SIG-M5 treated with dmso at 0.1 percent for 504 hours (cell line): Measurements from ENCODE around the gene NT5DC2.

Source experiments
- DNase-seq: peaks from one replicate; lab custom pipeline; 2025; ENCODE audit not compliant: unreplicated experiment; lab: John Stamatoyannopoulos, UW

NT5DC2 gene

GRCh38 chr3:52533623-52534280 is at the start of gene NT5DC2:
TSS of gene NT5DC2 (minus strand) at chr3:52533857. CDS start at chr3:52533737, 120 bp downstream.
- peak; percentile 56 for DNase-seq

- no peak for DNase-seq
Measured at GRCh38 chr3:52574056-52574965, 40.7 kb upstream of the NT5DC2 start.

DNA sequence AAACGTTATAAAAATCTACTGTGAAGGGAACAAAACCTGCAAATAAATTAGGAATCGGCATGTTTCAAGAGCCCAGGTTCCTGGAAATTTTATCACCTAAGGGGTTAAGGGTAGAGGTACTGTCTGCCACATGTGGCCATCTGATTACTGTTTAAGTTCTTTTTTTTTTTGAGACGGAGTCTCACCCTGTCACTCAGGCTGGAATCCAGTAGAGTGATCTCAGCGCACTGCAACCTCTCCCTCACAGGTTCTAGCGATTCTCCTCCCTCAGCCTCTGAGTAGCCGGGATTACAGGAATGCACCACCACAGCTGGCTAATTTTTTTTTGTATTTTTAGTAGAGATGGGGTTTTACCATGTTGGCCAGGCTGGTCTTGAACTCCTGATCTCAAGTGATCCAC is 38.6 kb upstream of the NT5DC2 start:
- DNase-seq, result no peak

GRCh38 chr3:52570076-52570475 is 36.4 kb upstream of the NT5DC2 start:
- no peak for DNase-seq

GRCh38 chr3:52568069-52568468 is 34.4 kb upstream of the NT5DC2 start:
- DNase-seq, result no peak

DNA sequence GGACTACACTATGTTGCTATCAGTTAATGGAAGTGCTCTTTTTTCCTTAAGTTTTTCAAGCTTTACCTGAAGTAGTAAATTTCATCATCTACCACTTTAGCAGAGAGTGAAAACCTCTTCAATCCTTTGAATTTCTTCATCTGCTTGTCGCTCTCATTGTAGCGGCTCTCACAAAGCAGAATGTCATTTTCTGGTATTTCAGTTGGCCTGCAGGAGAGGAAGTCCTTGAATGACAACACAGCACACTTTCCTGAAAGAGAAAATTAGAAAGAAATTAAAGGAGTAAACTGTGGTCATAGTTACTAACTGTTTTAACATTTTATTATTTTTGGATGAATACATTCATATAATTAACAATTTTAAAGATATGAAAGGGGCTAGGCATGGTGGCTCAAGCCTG is 30.3 kb upstream of the NT5DC2 start:
- no peak for DNase-seq

DNA sequence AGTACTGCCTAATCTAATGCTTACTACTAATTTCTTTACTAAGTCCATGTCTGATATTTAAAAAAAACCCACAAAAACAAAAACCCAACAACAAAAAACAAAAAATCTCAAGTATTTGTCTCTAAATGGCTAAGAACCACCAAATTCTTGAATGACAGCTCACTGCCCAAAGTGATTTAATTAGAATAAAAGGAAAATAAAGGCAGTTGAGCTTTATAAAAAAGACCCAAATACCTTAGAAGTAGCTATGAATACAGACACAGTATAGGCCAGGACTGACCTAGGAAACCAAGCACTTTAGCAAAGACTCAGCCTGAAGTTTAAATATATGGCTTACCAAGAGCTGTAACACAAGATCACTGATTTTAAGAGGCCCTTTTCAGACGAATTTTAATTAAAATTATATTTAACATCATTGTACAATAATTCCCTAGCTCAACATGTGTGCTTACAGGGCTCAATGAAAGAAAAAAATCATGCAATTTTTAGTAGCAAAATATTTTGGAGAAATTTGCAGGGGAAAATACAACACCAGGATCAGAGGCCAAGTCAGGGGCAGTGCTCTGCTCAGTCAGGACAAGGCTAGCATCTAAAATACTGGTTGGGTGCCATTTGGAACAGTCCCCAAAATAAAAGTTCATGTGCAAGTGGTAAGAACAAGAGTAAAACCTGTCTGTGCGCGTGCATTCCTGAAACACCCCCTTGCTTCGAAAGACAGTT is 27.5 kb upstream of the NT5DC2 start:
- no peak for DNase-seq

DNA sequence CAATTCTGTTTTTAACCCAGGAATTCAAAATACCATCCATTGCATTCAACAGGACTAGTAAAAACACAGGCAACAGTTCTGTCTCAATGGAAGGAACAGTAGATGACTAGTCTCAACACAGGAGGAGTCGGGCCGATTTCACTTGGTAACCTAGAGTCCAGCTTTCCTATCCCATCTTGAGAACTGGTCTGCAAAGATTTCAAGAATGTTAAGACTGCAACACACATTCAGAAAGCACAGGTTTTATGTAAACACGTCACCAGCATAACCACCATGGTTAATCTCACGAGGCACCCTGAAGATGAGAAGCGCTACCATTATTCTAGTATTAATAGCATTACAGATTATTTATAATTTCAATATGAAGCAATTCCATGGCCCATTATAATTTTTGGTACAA is 24.8 kb upstream of the NT5DC2 start:
- no peak for DNase-seq

DNA sequence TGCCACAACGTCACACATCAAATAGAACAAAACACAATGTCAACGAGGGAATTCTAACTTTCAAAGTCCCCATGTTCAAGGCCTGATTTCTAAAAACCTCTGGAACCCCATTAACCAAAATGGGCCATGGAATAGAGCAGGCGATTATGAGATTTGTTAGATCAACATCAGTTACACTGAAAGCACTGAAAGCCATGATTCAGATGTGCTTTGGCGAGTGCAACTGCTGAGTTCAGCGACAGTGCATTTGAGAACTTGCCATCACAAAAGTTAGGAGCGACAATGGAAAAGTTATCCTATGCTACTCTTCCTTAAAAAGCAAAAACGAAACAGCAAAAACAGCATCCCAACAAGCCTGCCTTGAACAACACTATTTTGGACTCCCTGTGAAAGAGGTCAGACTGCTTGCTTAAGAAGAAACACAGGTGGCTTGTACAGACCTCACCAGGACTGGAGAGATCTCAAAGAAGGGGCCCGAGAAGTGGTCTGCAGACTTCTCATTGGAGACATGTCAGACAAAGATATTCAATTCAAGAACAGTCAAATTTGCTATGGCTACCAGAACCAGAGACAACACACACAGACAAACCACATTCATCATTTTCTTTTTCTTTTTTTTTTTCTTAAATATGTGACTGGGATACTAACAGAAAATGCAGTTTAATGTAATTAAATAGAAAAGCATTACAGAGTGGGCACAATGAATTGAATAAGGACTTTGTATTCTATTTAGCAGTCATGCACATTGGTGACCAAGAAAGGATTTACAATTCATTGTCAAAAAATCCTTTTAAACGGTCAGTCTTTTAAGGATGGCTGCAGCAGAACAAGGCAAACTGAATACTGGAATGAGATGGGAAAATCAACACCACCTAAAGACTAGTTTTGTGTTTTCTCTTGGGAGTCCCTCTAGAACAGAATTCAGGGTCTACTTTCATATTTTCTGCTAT is 23.6 kb upstream of the NT5DC2 start:
- DNase-seq, result no peak

DNA sequence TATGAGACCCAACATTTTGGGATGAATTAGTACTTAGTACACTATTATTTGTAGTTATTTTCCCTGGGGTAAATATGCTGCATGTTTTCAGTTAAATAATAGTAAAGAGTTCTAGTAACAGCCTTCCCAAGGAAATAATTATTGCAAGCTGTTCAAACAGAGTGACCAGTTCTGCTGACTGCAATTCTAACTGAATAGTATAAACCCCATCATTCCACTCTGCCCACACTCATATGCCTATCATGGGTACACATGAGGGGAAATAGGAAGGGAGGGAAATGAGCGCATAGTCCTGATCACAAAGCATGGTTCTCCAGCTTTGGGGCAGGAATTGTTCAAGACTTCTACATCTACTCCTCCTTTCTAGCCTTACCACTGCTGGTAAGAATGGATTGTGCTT is 21.4 kb upstream of the NT5DC2 start:
- DNase-seq, result no peak

DNA sequence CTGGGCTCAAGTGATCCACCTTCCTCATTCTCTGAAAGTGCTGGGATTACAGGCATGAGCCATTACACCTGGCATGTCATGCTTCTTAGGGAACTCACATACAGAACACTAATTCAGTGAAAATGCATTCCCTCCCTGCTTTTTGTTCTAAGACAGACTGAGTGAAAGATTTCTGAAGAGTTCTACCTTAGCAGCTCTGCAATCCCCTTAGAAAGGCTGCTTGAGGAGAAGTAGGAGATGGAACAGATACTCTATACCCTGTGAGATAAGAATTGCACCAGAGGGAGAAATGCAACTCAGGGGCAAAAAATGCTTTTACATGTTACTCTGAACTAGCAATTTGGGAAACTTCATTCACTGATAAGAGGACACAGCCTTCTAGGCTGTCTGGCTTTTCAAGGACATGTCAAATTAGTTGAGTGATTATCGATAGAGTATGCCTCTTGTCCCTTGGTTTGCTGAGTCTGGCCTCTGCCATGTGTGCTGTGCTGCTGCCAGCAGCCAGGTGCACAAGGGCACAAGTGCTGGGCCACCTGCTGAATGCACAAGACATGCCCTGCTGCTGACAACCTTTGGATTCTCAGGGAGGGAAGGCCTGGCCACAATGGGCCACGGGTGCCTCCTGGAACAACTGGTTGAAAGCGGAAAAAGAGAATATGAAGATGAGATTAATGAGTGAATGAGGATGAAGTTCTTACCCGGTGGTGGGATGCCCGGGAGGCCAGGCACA is 20.5 kb upstream of the NT5DC2 start:
- no peak for DNase-seq

DNA sequence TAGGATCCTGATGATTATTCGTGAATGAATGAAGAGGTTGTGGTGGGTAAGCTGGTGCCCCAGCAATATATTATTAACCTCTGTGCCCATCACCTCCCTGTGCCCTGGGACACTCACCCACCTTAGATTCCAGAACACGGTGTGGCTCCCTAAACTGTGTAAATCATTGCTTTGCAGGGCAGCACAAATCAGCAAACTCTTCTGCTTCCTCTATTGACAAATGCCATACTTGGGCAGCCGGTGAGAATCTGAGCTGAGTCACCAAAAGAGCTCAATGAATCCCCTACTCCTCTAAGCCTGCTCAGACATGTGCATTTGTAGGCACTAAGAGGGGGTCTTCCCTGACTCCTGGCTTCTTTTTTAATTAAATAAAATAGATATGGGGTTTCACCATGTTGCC is 18.4 kb upstream of the NT5DC2 start:
- no peak for DNase-seq

DNA sequence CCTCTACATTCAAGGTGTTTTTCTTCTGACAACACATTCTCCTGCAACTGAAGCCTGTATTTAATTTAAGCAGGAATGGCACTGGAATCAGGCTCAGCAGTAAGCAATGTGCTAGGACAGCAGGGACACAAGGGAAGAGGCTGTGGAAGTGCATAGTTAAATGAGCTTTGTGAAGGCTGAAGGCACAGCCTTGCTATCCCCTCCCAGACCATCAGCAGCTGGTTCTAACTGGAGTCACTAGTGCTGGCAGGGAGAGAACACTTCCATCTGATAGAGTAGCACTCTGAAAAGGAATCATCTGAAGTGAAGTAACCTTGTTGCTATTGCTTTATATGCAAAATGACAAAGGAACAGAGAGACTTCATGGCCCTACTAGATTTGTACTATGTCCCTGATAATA is 17.5 kb upstream of the NT5DC2 start:
- no peak for DNase-seq

GRCh38 chr3:52547143-52547542 is 13.5 kb upstream of the NT5DC2 start:
- DNase-seq, result no peak

GRCh38 chr3:52546111-52546901 is 12.6 kb upstream of the NT5DC2 start:
- DNase-seq, result no peak

- DNase-seq, result no peak
Measured at GRCh38 chr3:52544937-52545336, 11.3 kb upstream of the NT5DC2 start.

DNA sequence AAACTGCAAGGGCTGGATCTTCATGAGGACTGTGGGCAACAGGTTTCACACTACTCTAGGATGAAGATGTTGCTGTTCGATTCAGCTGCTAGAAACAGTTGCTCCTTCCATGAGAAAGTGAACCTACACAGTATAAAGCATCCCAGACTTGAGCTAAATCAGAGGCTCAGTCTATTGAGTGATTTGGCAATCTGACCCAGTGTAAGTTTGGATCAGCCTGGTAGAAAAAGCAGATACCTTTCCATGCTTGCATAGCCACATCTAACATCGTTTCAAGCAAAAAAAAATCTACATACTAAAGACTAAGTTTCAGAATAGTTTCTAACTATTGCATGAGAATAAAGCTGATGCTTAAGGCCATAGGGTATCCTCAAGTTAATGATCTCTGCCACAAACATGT is 7.4 kb upstream of the NT5DC2 start:
- DNase-seq, result no peak

DNA sequence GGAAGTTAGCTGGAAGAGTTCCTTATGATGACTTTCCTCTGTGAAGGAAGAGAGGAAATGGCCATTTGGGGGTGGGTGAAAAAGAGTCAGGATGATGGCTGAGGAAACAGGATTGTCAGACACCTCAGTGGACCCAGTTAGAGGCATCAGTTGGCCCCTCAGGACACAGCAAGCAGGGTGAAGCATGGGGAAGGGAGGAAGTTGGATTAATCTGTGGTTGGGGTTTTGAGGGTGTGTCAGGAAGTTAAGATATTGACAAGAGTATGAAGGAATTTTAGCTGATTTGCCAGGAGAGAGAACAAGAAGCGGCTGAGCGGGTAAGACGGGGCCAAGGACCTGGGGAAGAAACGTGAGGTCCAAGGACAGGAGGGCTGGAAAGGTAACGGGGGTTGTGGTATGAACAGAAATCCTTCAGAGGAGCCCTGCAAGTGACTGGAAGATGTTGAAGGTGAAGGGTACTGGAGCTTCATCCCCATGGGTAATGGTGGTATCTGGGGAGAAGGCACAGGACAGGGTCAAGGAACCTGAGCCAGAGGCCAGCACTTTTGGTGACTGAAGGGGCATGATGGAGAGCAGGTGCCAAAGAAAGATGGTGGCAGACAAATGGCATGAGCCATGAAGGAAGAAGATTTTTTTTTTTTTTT is 5.5 kb upstream of the NT5DC2 start:
- DNase-seq, result peak; percentile 39
